ENCODE results near the gene ZNF711. TPM values are rescaled to one million over a fixed set of nuclear protein-coding genes. Genes with fewer than 3 reads are reported as not detected.

ZNF711 gene
- total RNA-seq (2013; cell fraction: nucleolus; rRNA removed) = 25.3 and 26.6 TPM in 2 replicates
- total RNA-seq (2014; rRNA removed) (2.1 and 2.3 TPM in 2 replicates), total RNA-seq (2014; rRNA removed; fragmentation: Illumina TruSeq; extraction: Trizol) (2.9 and 3.1 TPM in 2 replicates), total RNA-seq (2021) (2.0 TPM in 2 replicates), polyA plus RNA-seq (2011; rRNA removed) (16.5 and 26.8 TPM in 2 replicates), polyA plus RNA-seq (2014; fragmentation: Illumina TruSeq; extraction: Trizol) (3.2 and 4.6 TPM in 2 replicates), polyA plus RNA-seq (2014; fragmentation: Nextera tagmentation; extraction: Ambion mirVana) (1 to 10 TPM in 1 of 2 experiments, under 1 TPM in 1; 1.00 to 1.4 TPM), polyA plus RNA-seq (2014; rRNA removed) (2.0 and 3.1 TPM in 2 replicates), polyA plus RNA-seq (2016; fragmentation: Nextera tagmentation; extraction: Ambion mirVana) (1 to 10 TPM; 2.6 to 3.8 TPM), polyA minus RNA-seq (2011; rRNA and poly(A)+ RNA removed) (7.8 and 11.8 TPM in 2 replicates), Bru-seq, nascent RNA (percentile 71 among the genes with signal in this experiment), BruChase-seq, experiment 1, labeled RNA remaining after a 6-hour chase (percentile 69 among the genes with signal in this experiment), BruChase-seq, experiment 2, labeled RNA remaining after a 2-hour chase (percentile 72 among the genes with signal in this experiment)
- 1.8 TPM for polyA plus RNA-seq (2011; ENCODE audit: low read depth)
- 3.8 and 4.0 TPM in 2 replicates for polyA plus RNA-seq (2011; cell fraction: cytosol; rRNA removed)
- polyA plus RNA-seq (2011; cell fraction: nucleus; rRNA removed) = 25.7 and 31.8 TPM in 2 replicates
- polyA plus RNA-seq (2012) = 3.3 and 4.7 TPM in 2 replicates
- polyA minus RNA-seq (2011; cell fraction: cytosol; rRNA and poly(A)+ RNA removed) = 1.6 and 2.1 TPM in 2 replicates
- polyA minus RNA-seq (2011; cell fraction: nucleus; rRNA and poly(A)+ RNA removed) = 7.3 and 8.9 TPM in 2 replicates
- long read RNA-seq, experiment 1, partial matches to known transcripts = 0 of 1 reads
- long read RNA-seq, experiment 1, other reads (novel, unspliced or antisense) = 1 of 1 reads
- long read RNA-seq, experiment 2, partial matches to known transcripts = 7 of 10 reads
- long read RNA-seq, experiment 2, other reads (novel, unspliced or antisense) = 3 of 10 reads

- Histone ChIP-seq H3K4me2 (ENCODE audit: control insufficient read depth, insufficient read depth) (peak within 1 kb of the TSS; percentile 47; the same call in 1 of the 2 replicates), H3K9me3 (replicated peaks; ENCODE audit: control insufficient read depth, insufficient read depth, low read length) (no peaks in the 10 kb centered on the region), H3K4me1 (ENCODE audit: control insufficient read depth, insufficient read depth, low read length) (no peaks in the 10 kb centered on the region), H3K79me2 (ENCODE audit: control insufficient read depth, insufficient read depth, low read length) (no peaks in the 10 kb centered on the region), H2AFZ (ENCODE audit: control insufficient read depth, low read depth, low read length) (peak within 1 kb of the TSS; percentile 72), H3K27me3 (replicated peaks in 1 of 2; ENCODE audit: control insufficient read depth in 2 of 2, insufficient read depth in 2 of 2, low read length in 1 of 2) (no peaks in the 10 kb centered on the region), H3K9ac (ENCODE audit: control insufficient read depth, insufficient read depth, low read length) (peak within 1 kb of the TSS; percentile 67), H3K4me3 (peak within 1 kb of the TSS; percentile 75), H3K36me3 (ENCODE audit: control insufficient read depth in 2 of 2, insufficient read depth in 2 of 2, low read length in 1 of 2) (no peaks in the 10 kb centered on the region), H4K20me1 (ENCODE audit: control insufficient read depth, insufficient read depth) (no peaks in the 10 kb centered on the region), H3K27ac (ENCODE audit: control insufficient read depth, insufficient read depth) (no peak within 1 kb of the TSS)
- BruUV-seq (replicated peaks) = no TSS peak
- POLR2A ChIA-PET = interaction anchor here (0.8 kb wide), 1 partner anchor 241 kb away, joined by 3 read pairs; no protein-coding TSS in a partner anchor
- in situ Hi-C loops (cut with MboI) (no loop called here), intact Hi-C loops (cut with micrococcal nuclease; ENCODE audit: unreplicated experiment) (loop anchor here (2.0 kb wide), 2 partner anchors 131 to 133 kb away; no protein-coding TSS in a partner anchor)
- ATAC-seq (peak; percentile 80), DNase-seq (ENCODE audit: low read depth, low spot score) (no peak), FAIRE-seq (no peak)
- 38% methylated on average over 58 of the region's 65 CpGs for WGBS (ENCODE audit: insufficient coverage, insufficient replicate concordance, low lambda C conversion rate, missing lambda C conversion rate)
- RAD21 ChIA-PET (ENCODE audit: unreplicated experiment) = interaction anchor here (0.7 to 1.9 kb wide), 2 partner anchors 27 to 135 kb away, joined by 3 to 9 read pairs; partner anchors contain the start of gene POF1B
- CTCF ChIA-PET = interaction anchor here (0.8 to 0.9 kb wide), 3 partner anchors 19 to 132 kb away, joined by 3 read pairs; no protein-coding TSS in a partner anchor
- TF ChIP-seq GATAD2B (conservative IDR thresholded peaks at IDR 0.05; ENCODE audit: low read depth) (0 out of 2 replicates have a peak, but pooled peaks have one; percentile 18), IKZF1 (conservative IDR thresholded peaks at IDR 0.05) (peak; percentile 64), CREB1 (IDR thresholded peaks at IDR 0.05; ENCODE audit: low read depth) (peak; percentile 52; the same call in 1 of the 2 replicates), BACH1 (IDR thresholded peaks at IDR 0.05; ENCODE audit: borderline replicate concordance) (0 out of 2 replicates have a peak, but pooled peaks have one; percentile 18), BHLHE40 (IDR thresholded peaks at IDR 0.05; ENCODE audit: borderline replicate concordance in 1 of 2, low read depth in 2 of 2, low read length in 1 of 2) (peak in 1 of 2 experiments; percentile 23; a peak in 1 of 4 replicates), MLLT1 (IDR thresholded peaks at IDR 0.05) (no peak), LARP7 (IDR thresholded peaks at IDR 0.05) (peak; percentile 48; the same call in 1 of the 2 replicates), PKNOX1 (IDR thresholded peaks at IDR 0.05) (no peak), ATF7 (IDR thresholded peaks at IDR 0.05; ENCODE audit: low read depth) (peak; percentile 57), SUZ12 (IDR thresholded peaks at IDR 0.05; ENCODE audit: unreplicated experiment) (no peak)
- SMC1A ChIA-PET (ENCODE audit: uncharacterized antibody, unreplicated experiment) = interaction anchor here (1.3 to 1.4 kb wide), 2 partner anchors 22 to 132 kb away, joined by 3 to 4 read pairs; no protein-coding TSS in a partner anchor
These were observed at the start of gene ZNF711, which contains the start of gene SATL1 for GRCh38 chrX:85243761-85244449. Gene ZNF711, plus strand, starts transcription at chrX:85243991. Its CDS starts 3,582 bp downstream, at chrX:85247573. Gene SATL1, minus strand, starts transcription at chrX:85243779. Its CDS starts 134,811 bp downstream, at chrX:85108968.

All from GM12878 (cell line).